Measurements from ENCODE around the gene SRSF10. TPM values are rescaled to one million over a fixed set of nuclear protein-coding genes. Genes with fewer than 3 reads are reported as not detected.
A peak's percentile ranks its signal among the peaks of the same experiment; 100 is the strongest.

The SRSF10 gene
- total and polyA plus RNA-seq, 9 of the 15 experiments (the other 6 are each of a cell fraction or from before 2014, with no cell fraction given): 154 to 264 (median 205) TPM

DNA sequence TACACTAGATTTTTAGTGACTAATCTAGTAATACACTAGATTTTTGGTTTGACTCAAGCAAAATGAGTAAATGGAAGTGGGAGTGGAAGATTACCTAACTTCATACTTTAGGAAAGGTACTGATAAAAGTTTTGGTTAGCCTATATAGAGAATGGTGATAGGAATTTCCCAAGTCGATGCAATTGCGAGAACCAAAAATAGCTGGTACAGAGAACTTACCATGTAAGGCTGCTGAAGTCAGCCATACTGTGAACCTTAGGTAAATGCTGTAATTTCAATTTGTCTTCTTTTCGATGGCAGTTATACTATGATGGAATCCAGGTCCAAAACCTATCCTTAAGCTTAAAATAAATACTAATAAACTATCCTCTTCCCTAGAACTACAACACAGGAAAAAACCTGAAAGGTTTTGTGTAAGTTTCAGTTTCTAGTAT is 15.9 kb downstream of the SRSF10 start (continued):
- TF ChIP-seq E2F3 (CRISPR knock-in tag; IDR thresholded peaks at IDR 0.05) (no peak), ZNF584 (CRISPR knock-in tag; IDR thresholded peaks at IDR 0.05; ENCODE audit: low read depth) (0 out of 2 replicates have a peak, but pooled peaks have one; percentile 12), LEF1 (IDR thresholded peaks at IDR 0.05) (no peak), SP2 (IDR thresholded peaks at IDR 0.05; ENCODE audit: extremely low read depth, low read depth, low read length, poor library complexity, severe bottlenecking) (no peak), HCFC1 (IDR thresholded peaks at IDR 0.05; ENCODE audit: low read depth, low read length) (no peak), KLF16 (IDR thresholded peaks at IDR 0.05) (no peak), CUX1 (CRISPR knock-in tag; IDR thresholded peaks at IDR 0.05) (no peak), NFATC3 (IDR thresholded peaks at IDR 0.05) (no peak), TCFL5 (CRISPR knock-in tag; conservative IDR thresholded peaks at IDR 0.05) (no peak), NR2C1 (IDR thresholded peaks at IDR 0.05) (no peak), NR2C1 (tag; IDR thresholded peaks at IDR 0.05) (no peak), RUNX1 (IDR thresholded peaks at IDR 0.05; ENCODE audit: low read depth) (no peak), ILK (tag; IDR thresholded peaks at IDR 0.05; ENCODE audit: borderline replicate concordance, low read depth) (no peak), RBFOX2 (IDR thresholded peaks at IDR 0.05; ENCODE audit: low read depth, low read length) (0 out of 2 replicates have a peak, but pooled peaks have one; percentile 22), EWSR1 (IDR thresholded peaks at IDR 0.05; ENCODE audit: borderline replicate concordance, low read depth, partially characterized antibody) (no peak), SAP30 (IDR thresholded peaks at IDR 0.05; ENCODE audit: borderline replicate concordance, insufficient read depth, low read depth, low read length, poor library complexity, severe bottlenecking) (no peak), ERF (CRISPR knock-in tag; IDR thresholded peaks at IDR 0.05) (peak; percentile 30; the same call in 1 of the 2 replicates), SUPT5H (IDR thresholded peaks at IDR 0.05) (peak; percentile 61), BACH1 (tag; IDR thresholded peaks at IDR 0.05) (peak; percentile 19; the same call in 1 of the 2 replicates)
- TF ChIP-seq, protein P1, sequence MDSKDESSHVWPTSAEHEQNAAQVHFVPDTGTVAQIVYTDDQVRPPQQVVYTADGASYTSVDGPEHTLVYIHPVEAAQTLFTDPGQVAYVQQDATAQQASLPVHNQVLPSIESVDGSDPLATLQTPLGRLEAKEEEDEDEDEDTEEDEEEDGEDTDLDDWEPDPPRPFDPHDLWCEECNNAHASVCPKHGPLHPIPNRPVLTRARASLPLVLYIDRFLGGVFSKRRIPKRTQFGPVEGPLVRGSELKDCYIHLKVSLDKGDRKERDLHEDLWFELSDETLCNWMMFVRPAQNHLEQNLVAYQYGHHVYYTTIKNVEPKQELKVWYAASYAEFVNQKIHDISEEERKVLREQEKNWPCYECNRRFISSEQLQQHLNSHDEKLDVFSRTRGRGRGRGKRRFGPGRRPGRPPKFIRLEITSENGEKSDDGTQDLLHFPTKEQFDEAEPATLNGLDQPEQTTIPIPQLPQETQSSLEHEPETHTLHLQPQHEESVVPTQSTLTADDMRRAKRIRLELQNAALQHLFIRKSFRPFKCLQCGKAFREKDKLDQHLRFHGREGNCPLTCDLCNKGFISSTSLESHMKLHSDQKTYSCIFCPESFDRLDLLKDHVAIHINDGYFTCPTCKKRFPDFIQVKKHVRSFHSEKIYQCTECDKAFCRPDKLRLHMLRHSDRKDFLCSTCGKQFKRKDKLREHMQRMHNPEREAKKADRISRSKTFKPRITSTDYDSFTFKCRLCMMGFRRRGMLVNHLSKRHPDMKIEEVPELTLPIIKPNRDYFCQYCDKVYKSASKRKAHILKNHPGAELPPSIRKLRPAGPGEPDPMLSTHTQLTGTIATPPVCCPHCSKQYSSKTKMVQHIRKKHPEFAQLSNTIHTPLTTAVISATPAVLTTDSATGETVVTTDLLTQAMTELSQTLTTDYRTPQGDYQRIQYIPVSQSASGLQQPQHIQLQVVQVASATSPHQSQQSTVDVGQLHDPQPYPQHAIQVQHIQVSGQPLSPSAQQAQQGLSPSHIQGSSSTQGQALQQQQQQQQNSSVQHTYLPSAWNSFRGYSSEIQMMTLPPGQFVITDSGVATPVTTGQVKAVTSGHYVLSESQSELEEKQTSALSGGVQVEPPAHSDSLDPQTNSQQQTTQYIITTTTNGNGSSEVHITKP (IDR thresholded peaks at IDR 0.05; ENCODE audit: partially characterized antibody): no peak
- TF ChIP-seq, protein P2, sequence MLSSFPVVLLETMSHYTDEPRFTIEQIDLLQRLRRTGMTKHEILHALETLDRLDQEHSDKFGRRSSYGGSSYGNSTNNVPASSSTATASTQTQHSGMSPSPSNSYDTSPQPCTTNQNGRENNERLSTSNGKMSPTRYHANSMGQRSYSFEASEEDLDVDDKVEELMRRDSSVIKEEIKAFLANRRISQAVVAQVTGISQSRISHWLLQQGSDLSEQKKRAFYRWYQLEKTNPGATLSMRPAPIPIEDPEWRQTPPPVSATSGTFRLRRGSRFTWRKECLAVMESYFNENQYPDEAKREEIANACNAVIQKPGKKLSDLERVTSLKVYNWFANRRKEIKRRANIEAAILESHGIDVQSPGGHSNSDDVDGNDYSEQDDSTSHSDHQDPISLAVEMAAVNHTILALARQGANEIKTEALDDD (IDR thresholded peaks at IDR 0.05): peak; percentile 59

Data from K562 (cell line).